ENCODE data around the gene SREK1. TPM values are rescaled to one million over a fixed set of nuclear protein-coding genes. Genes with fewer than 3 reads are reported as not detected.

SREK1 gene
- total RNA-seq, 1 experiment from 2014 or later = 59.6 TPM

DNA sequence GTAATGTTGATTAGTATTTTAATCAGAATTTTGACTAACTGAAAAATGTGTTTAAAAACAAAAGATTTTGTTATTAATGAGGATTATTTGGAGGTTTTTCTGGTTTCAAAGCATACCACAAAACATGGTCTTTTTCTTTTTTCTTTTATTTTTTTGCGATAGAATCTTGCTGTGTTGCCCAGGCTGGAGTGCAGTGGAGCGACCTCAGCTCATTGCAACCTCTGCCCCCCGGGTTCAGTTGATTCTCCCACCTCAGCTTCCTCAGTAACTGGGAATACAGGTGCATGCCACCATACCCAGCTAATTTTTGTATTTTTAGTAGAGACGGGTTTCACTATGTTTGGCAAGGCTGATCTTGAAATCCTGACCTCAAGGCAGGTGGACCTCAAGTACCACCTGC, 24.1 kb downstream of the SREK1 start:
- H3K56ac ChIP-seq (ENCODE audit: insufficient read length, low read depth, low read length) = no peak overlapping the region
- no peaks in the 10 kb centered on the region for H3K79me2 ChIP-seq (ENCODE audit: insufficient read depth, low read length)
- DNase-seq = no peak
- Mint-ChIP-seq H3K27ac (no peak overlapping the region), H3K4me3 (no peak overlapping the region), H3K9me3 (no peaks in the 10 kb centered on the region), H3K36me3 (ENCODE audit: insufficient read depth in 1 of 3, low read depth in 3 of 3) (peaks cover 17 to 60% (median 52%) of the 10 kb centered on the region in 3 experiments; a peak in 6 of 7 replicates), H3K27me3 (ENCODE audit: low read depth) (no peaks in the 10 kb centered on the region), H3K4me1 (no peaks in the 10 kb centered on the region)
- no peak overlapping the region for H2BK20ac ChIP-seq (ENCODE audit: low read depth, low read length, poor library complexity, severe bottlenecking)
- no peaks in the 10 kb centered on the region for H3K4me1 ChIP-seq (ENCODE audit: insufficient read depth, low read length)
- no peaks in the 10 kb centered on the region for H3K79me1 ChIP-seq (ENCODE audit: insufficient read depth, low read depth, low read length, poor library complexity, severe bottlenecking)
- H3K23me2 ChIP-seq (ENCODE audit: insufficient read length, low read depth, low read length, poor library complexity, severe bottlenecking) = no peaks in the 10 kb centered on the region
- no peak overlapping the region for H3K18ac ChIP-seq (ENCODE audit: insufficient read length, low read depth, low read length)
- no peak overlapping the region for H3K9ac ChIP-seq (ENCODE audit: extremely low read depth, insufficient read length, low read length)
- H3K9me3 ChIP-seq (ENCODE audit: control insufficient read depth, low read depth, low read length) = no peaks in the 10 kb centered on the region
- no peak overlapping the region for H3K27ac ChIP-seq (ENCODE audit: insufficient read length, low read depth, low read length)
- WGBS (ENCODE audit: extremely low coverage, insufficient read length, low lambda C conversion rate) = no CpG with 5 or more reads among the region's 4 CpGs
- H3T11ph ChIP-seq (ENCODE audit: low read length) = no peak overlapping the region
- no peak overlapping the region for H3K14ac ChIP-seq (ENCODE audit: insufficient read depth, low read length)
- H2AK5ac ChIP-seq (ENCODE audit: insufficient read length, low read length) = no peak overlapping the region
- no peak overlapping the region for H2AFZ ChIP-seq (ENCODE audit: low read length)
- no peak overlapping the region for H2BK15ac ChIP-seq (ENCODE audit: low read depth, low read length)
- H3K23ac ChIP-seq (ENCODE audit: insufficient read length, low read depth, low read length) = no peak overlapping the region
- no peak overlapping the region for H4K5ac ChIP-seq (ENCODE audit: insufficient read length, low read depth, low read length)
- no peak overlapping the region for H3K4ac ChIP-seq (ENCODE audit: low read depth, low read length)
- TF ChIP-seq CTCF (conservative IDR thresholded peaks at IDR 0.05) = no peak
- H2BK120ac ChIP-seq (ENCODE audit: low read depth, low read length, poor library complexity, severe bottlenecking) = no peak overlapping the region
- no peak overlapping the region for H2BK12ac ChIP-seq (ENCODE audit: insufficient read length, low read depth, low read length)
- no peaks in the 10 kb centered on the region for H3K27me3 ChIP-seq (ENCODE audit: insufficient read depth, low read length)
- no peaks in the 10 kb centered on the region for H4K20me1 ChIP-seq (ENCODE audit: control insufficient read depth, insufficient read depth, insufficient read length)
- no peak overlapping the region for H3K4me2 ChIP-seq (ENCODE audit: insufficient read depth, insufficient read length, low read length)
- no peak overlapping the region for H4K91ac ChIP-seq (ENCODE audit: insufficient read length, low read depth, low read length)
- H2BK5ac ChIP-seq (ENCODE audit: insufficient read length, low read length) = no peak overlapping the region
- H4K8ac ChIP-seq (replicated peaks; ENCODE audit: insufficient read length, low read depth, low read length) = no peak overlapping the region
